Heart right ventricle (tissue), 16 donors: ENCODE measurements around the gene CPNE4. TPM values are rescaled to one million over a fixed set of nuclear protein-coding genes. Genes with fewer than 3 reads are reported as not detected.
A peak's percentile ranks its signal among the peaks of the same experiment; 100 is the strongest.

Experiments
- ATAC-seq, 8 donors: fragments of 200-7000 bp; cut with Tn5 transposase; one replicate each; pipeline ENCODE4 v1.9.1; 2020; ENCODE audit warnings: mild to moderate bottlenecking in 8 of 8, moderate library complexity in 8 of 8, moderate number of reproducible peaks in 1 of 8
- DNase-seq, 2 donors: peaks; one replicate each; pipeline ENCODE4 v3.0.0-alpha.2; 2020
- H3K27ac ChIP-seq, 10 donors: fragments of 200-600 bp; sonication (generic) in 2 of 10; one replicate each; pipeline versions ENCODE4 v1.5.0 to v1.8.0; 2020 to 2022; ENCODE audit warnings: mild to moderate bottlenecking in 3 of 10
- H3K27me3 ChIP-seq, 7 donors: fragments of 200-600 bp; one replicate each; pipeline ENCODE4 v1.8.0; 2021 to 2022; ENCODE audit warnings: mild to moderate bottlenecking in 2 of 7
- H3K36me3 ChIP-seq, 9 donors: fragments of 200-600 bp; sonication (generic) in 1 of 9; one replicate each; pipeline versions ENCODE4 v1.5.0 to v1.8.0; 2020 to 2022; ENCODE audit warnings: mild to moderate bottlenecking in 2 of 9
- H3K4me1 ChIP-seq, 9 donors: fragments of 200-600 bp; sonication (generic) in 1 of 9; one replicate each; pipeline versions ENCODE4 v1.5.0 to v1.8.0; 2020 to 2022; ENCODE audit warnings: mild to moderate bottlenecking in 4 of 9
- H3K4me3 ChIP-seq, 10 donors: fragments of 200-600 bp; sonication (generic) in 2 of 10; one replicate each; pipeline versions ENCODE4 v1.5.0 to v1.8.0; 2020 to 2022; ENCODE audit warnings: mild to moderate bottlenecking in 7 of 10, moderate library complexity in 2 of 10
- H3K9me3 ChIP-seq, 11 donors: fragments of 200-600 bp in 10 of 11; sonication (generic) in 2 of 11; one replicate each; pipeline versions ENCODE4 v1.5.0 to v1.8.0; 2013 to 2022; ENCODE audit warnings: mild to moderate bottlenecking in 2 of 11, control low read depth in 1 of 11, moderate library complexity in 1 of 11
- CTCF ChIP-seq, 9 donors: fragments of 200-600 bp; sonication (generic) in 2 of 9; IDR thresholded peaks; one replicate each; pipeline versions ENCODE4 v1.5.0 to v1.8.0; 2021 to 2022; ENCODE audit warnings: antibody characterized with exemption in 9 of 9, mild to moderate bottlenecking in 5 of 9, moderate library complexity in 1 of 9
- WGBS, 2 donors: extraction: QIAGEN DNeasy Blood & Tissue Kit; methylation state at CpG; one replicate each; pipeline ENCODE4 v1.1.7; 2013; ENCODE audit warnings: inconsistent platforms in 1 of 2; 5-methylcytosine and 5-hydroxymethylcytosine counted together
- intact Hi-C, 10 donors: fragments of 100-400 bp; cut with DNase I; formaldehyde crosslinking; loops; one replicate each; pipeline versions ENCODE4 v1.11.1 to v1.14.2; 2022
- polyA plus RNA-seq, 2 donors: library from polyadenylated mRNA; stranded (reverse); fragments of 200-250 nt; gene quantifications; one replicate each; pipeline ENCODE4 v1.2.3, GENCODE V29; 2013
- total RNA-seq, 10 donors: library from RNA; stranded (reverse); fragmentation: NEBNext Ultra II Directional in 3 of 10; extraction: Animal tissue kit (Norgen Biotek cat#: 25700) in 3 of 10; gene quantifications; one replicate each; pipeline versions ENCODE4 v1.2.1 to v1.2.4, GENCODE V29; 2021 to 2023
- donor health status: Arrhythmogenic right ventricular cardiomyopathy.
- donor health status: ischemic (EF 13 %, LVEDD 7.1; RV severe dilation, severe dysfunction).
- donor health status: healthy with polysubstance abuse.
- donor health status: DM: no; HTN: yes; CAD: no.
- donor health status: DM: no; HTN: no; CAD: no.
- donor health status: ischemic (EF 25% LVEDD 6.9; RV normal size, moderate dysfunction).
- donor health status: ischemic (EF 25% LVEDD 5.7; RV mildly dilated, moderate dysfunction).
- donor health status: healthy.
- donor health status: DM: yes; HTN: yes; CAD: no.
- donor health status: Ischemic cardiomyopathy.
- donor health status: ischemic (EF 35%, LVEDD 5.7; RV mildly dilated, moderate dysfunction).
- donor health status: nonischemic (EF 11% LVEDD 7.7; RV severe dilation, severe dysfunction).
- donor health status: DM: yes; HTN: yes; CAD: no.
- donor health status: PGD.
- donor health status: ischemic (EF 29% LVEDD 5.4; RV normal size, mild dysfunction).
- donor health status: nonischemic (EF 23%, LVEDD 6.1; RV moderate dilation, normal function).

CPNE4 gene
- total and polyA plus RNA-seq, 12 donors = 1.5 to 116 (median 24.8) TPM

GRCh38 chr3:131602011-131602779 lies 432.6 kb downstream of the CPNE4 start:
- ATAC-seq (peak in 1 of 8 donors; percentile 24), DNase-seq (no peak)
- Histone ChIP-seq H3K4me1 (peaks cover 0 to 6% (median 0%) of the 10 kb centered on the region in 9 donors), H3K9me3 (no peaks in the 10 kb centered on the region), H3K27me3 (no peaks in the 10 kb centered on the region), H3K36me3 (no peaks in the 10 kb centered on the region), H3K27ac (no peak overlapping the region), H3K4me3 (no peak overlapping the region)
- no peak for TF ChIP-seq CTCF (IDR thresholded peaks at IDR 0.05)
- intact Hi-C loops = no loop called here

DNA sequence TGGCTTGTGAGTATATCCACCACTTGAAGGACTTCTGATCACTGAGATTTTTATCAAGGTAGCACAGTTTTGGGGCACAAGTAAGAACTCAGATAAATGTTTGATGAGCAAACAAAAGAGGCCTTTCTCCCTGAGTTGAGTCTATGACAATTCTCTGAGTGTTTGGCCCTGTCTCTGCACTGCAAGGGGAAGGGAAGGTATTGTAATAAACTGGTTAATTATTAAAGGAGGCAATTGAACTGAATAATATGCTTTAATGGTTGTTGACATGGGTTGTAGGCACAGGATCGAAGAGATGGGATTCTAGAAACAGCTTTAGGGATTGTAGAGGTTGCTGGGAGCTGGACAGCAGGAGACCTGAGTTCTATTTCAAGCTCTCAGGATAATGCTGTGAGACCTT lies 437.0 kb downstream of the CPNE4 start:
- DNase-seq (no peak), ATAC-seq (no peak)
- Histone ChIP-seq H3K4me1 (peaks cover 0 to 5% (median 0%) of the 10 kb centered on the region in 9 donors), H3K36me3 (no peaks in the 10 kb centered on the region), H3K9me3 (no peaks in the 10 kb centered on the region), H3K27me3 (no peaks in the 10 kb centered on the region), H3K27ac (no peak overlapping the region), H3K4me3 (no peak overlapping the region)
- no peak for TF ChIP-seq CTCF (IDR thresholded peaks at IDR 0.05)
- WGBS, 2 donors = 70 to 84% methylated on average over 1 of the region's 1 CpG
- intact Hi-C loops = no loop called here

- Histone ChIP-seq H3K4me1 (no peaks in the 10 kb centered on the region), H3K27ac (no peak overlapping the region), H3K9me3 (no peaks in the 10 kb centered on the region), H3K36me3 (no peaks in the 10 kb centered on the region), H3K4me3 (no peak overlapping the region), H3K27me3 (no peaks in the 10 kb centered on the region)
- no peak for ATAC-seq
- no peak for DNase-seq
- intact Hi-C loops = no loop called here
- no peak for TF ChIP-seq CTCF (IDR thresholded peaks at IDR 0.05)
- WGBS, 2 donors = 67 to 84% methylated on average over 1 of the region's 1 CpG
These were observed 437.9 kb downstream of the CPNE4 start for GRCh38 chr3:131596884-131597283.

DNA sequence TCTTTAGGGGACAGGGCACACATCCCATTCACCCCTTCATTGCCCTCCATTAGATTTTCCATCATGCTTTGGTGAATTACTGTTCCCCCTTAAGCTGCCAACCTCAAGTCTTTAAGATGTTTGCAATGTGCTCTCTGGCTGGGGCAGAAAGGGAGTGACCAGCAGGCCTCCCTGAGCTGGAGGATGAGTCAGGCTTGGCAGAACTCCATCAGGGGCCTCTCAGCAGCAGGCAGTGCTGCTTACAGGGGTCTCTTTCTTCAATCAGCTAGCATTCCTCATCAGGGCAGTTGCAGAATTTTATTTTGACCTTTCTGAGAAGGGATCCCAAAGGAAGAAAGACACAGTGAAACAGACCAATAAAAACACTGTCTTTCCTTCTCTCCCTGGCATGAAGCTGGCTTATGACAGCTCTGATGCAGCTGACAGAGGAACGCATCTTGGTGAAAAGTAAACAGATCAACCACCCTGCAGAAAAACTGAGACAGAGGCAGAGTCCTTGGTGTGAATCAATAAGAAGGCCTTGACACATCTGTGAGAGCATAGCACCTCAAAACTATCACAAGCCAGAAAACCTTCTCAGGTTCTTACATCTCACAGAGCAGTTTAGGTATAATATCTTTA lies 443.3 kb downstream of the CPNE4 start:
- Histone ChIP-seq H3K27me3 (peaks cover 0 to 2% (median 0%) of the 10 kb centered on the region in 7 donors), H3K4me3 (no peak overlapping the region), H3K4me1 (no peaks in the 10 kb centered on the region), H3K9me3 (no peaks in the 10 kb centered on the region), H3K27ac (no peak overlapping the region), H3K36me3 (no peaks in the 10 kb centered on the region)
- intact Hi-C loops = no loop called here
- no peak for ATAC-seq
- peak in 1 of 2 donors; percentile 6 for DNase-seq
- TF ChIP-seq CTCF (IDR thresholded peaks at IDR 0.05) = no peak
- WGBS, 2 donors = 36 to 57% methylated on average over 1 of the region's 1 CpG
